Stimulated activated CD4-positive, alpha-beta T cell treated with anti-CD3 and anti-CD28 coated beads, Interleukin-2, amount 100 ng/mL, for 4 hours (primary cell): Measurements from ENCODE around the gene ATP2B2.

Experiments
- DNase-seq: peaks from one replicate; pipeline ENCODE4 v3.0.0-alpha.2; 2020; ENCODE audit warnings: low read depth

ATP2B2 gene

GRCh38 chr3:10469441-10470119, 35.8 kb downstream of the ATP2B2 start:
- DNase-seq: no peak

- DNase-seq: no peak
Observed at GRCh38 chr3:10468613-10469354, 36.6 kb downstream of the ATP2B2 start.

- no peak for DNase-seq
Observed at GRCh38 chr3:10467904-10468612, 37.3 kb downstream of the ATP2B2 start.

- no peak for DNase-seq
Observed at GRCh38 chr3:10467204-10467603, 38.2 kb downstream of the ATP2B2 start.

- DNase-seq: no peak
Observed at GRCh38 chr3:10466186-10466585, 39.2 kb downstream of the ATP2B2 start.

- no peak for DNase-seq
Observed at GRCh38 chr3:10465161-10465560, 40.2 kb downstream of the ATP2B2 start.

GRCh38 chr3:10463533-10464434, 41.6 kb downstream of the ATP2B2 start:
- no peak for DNase-seq

- DNase-seq: no peak
Observed at GRCh38 chr3:10462641-10463532, 42.5 kb downstream of the ATP2B2 start.

GRCh38 chr3:10460951-10461545, 44.3 kb downstream of the ATP2B2 start:
- DNase-seq: no peak

GRCh38 chr3:10459954-10460754, 45.2 kb downstream of the ATP2B2 start:
- no peak for DNase-seq

- no peak for DNase-seq
Observed at GRCh38 chr3:10457560-10457959, 47.8 kb downstream of the ATP2B2 start.

- DNase-seq: no peak
Observed at GRCh38 chr3:10456981-10457380, 48.4 kb downstream of the ATP2B2 start.

- no peak for DNase-seq
Observed at GRCh38 chr3:10455545-10455914, 49.9 kb downstream of the ATP2B2 start.

GRCh38 chr3:10454907-10455544, 50.4 kb downstream of the ATP2B2 start:
- no peak for DNase-seq

GRCh38 chr3:10453431-10454163, 51.8 kb downstream of the ATP2B2 start:
- DNase-seq: no peak

- no peak for DNase-seq
Observed at GRCh38 chr3:10450494-10451440, 54.6 kb downstream of the ATP2B2 start.

- no peak for DNase-seq
Observed at GRCh38 chr3:10449436-10449835, 56.0 kb downstream of the ATP2B2 start.
